ENCODE measurements around the gene MOGAT1. TPM values are rescaled to one million over a fixed set of nuclear protein-coding genes. Genes with fewer than 3 reads are reported as not detected.

The MOGAT1 gene
- total and polyA plus RNA-seq, 4 donors, result 0.30 to 5.5 (median 5.1) TPM; not detected in 1

DNA sequence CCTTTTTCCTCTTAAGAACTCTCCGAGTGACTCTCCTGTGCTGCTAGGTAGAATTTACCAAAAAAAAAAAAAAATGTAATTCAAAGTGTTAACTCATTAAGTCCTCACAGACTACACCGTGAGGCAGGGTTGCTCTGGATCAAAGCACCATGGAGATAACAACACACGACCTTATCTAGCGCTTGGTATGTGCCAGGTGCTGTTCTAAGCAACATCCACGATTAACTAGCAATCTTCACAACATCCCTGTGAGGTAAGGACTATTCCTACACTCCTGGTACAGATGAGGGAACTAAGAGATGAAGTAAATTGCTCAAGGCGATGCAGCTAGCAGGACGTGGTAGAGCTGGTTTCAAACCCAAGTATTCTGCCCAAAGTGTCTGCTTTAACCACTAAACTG lies 1.8 kb downstream of the MOGAT1 start:
- DNase-seq (ENCODE audit: low spot score), result no peak
- Histone ChIP-seq H3K4me1 (ENCODE audit: control insufficient read depth in 4 of 4, insufficient read depth in 4 of 4, low read length in 3 of 4) (peaks cover 0 to 47% (median 12%) of the 10 kb centered on the region in 4 donors), H3K9ac (ENCODE audit: low read depth in 1 of 2, low read length in 2 of 2) (no peak overlapping the region), H3K4me3 (ENCODE audit: low read depth in 1 of 3, low read length in 3 of 3) (no peak overlapping the region), H3K27ac (ENCODE audit: low read depth in 1 of 2, low read length in 2 of 2) (no peak overlapping the region), H3K27me3 (ENCODE audit: control insufficient read depth in 4 of 4, insufficient read depth in 4 of 4, low read length in 3 of 4) (no peaks in the 10 kb centered on the region), H3K9me3 (ENCODE audit: control insufficient read depth in 4 of 4, low read length in 3 of 4) (no peaks in the 10 kb centered on the region), H3K36me3 (ENCODE audit: control insufficient read depth in 4 of 4, insufficient read depth in 3 of 4, low read depth in 1 of 4, low read length in 3 of 4) (no peaks in the 10 kb centered on the region)
- WGBS, result 50% methylated on average over 7 of the region's 7 CpGs
- TF ChIP-seq JUND (IDR thresholded peaks at IDR 0.05), result no peak
- TF ChIP-seq SP1 (IDR thresholded peaks at IDR 0.05), result no peak
- TF ChIP-seq HNF4A (conservative IDR thresholded peaks at IDR 0.05), result no peak
- TF ChIP-seq EGR1 (IDR thresholded peaks at IDR 0.05; ENCODE audit: low read depth in 2 of 2), result no peak
- TF ChIP-seq TAF1 (conservative IDR thresholded peaks at IDR 0.05), result no peak
- TF ChIP-seq FOXA1 (IDR thresholded peaks at IDR 0.05), result no peak
- TF ChIP-seq REST (IDR thresholded peaks at IDR 0.05), result no peak
- no peak for TF ChIP-seq YY1 (IDR thresholded peaks at IDR 0.05)
- TF ChIP-seq GABPA (IDR thresholded peaks at IDR 0.05 in 1 of 2, conservative IDR thresholded peaks at IDR 0.05 in 1 of 2), result no peak
- no peak for TF ChIP-seq CTCF (IDR thresholded peaks at IDR 0.05; ENCODE audit: low read depth, low read length, missing input control)
- TF ChIP-seq FOXA2 (IDR thresholded peaks at IDR 0.05), result no peak
- TF ChIP-seq ZBTB33 (IDR thresholded peaks at IDR 0.05), result no peak
- no peak for TF ChIP-seq RAD21 (IDR thresholded peaks at IDR 0.05)
- no peak for TF ChIP-seq HNF4G (IDR thresholded peaks at IDR 0.05)
- TF ChIP-seq ATF3 (IDR thresholded peaks at IDR 0.05), result no peak
- TF ChIP-seq, protein P1, sequence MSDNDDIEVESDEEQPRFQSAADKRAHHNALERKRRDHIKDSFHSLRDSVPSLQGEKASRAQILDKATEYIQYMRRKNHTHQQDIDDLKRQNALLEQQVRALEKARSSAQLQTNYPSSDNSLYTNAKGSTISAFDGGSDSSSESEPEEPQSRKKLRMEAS (IDR thresholded peaks at IDR 0.05), result no peak

DNA sequence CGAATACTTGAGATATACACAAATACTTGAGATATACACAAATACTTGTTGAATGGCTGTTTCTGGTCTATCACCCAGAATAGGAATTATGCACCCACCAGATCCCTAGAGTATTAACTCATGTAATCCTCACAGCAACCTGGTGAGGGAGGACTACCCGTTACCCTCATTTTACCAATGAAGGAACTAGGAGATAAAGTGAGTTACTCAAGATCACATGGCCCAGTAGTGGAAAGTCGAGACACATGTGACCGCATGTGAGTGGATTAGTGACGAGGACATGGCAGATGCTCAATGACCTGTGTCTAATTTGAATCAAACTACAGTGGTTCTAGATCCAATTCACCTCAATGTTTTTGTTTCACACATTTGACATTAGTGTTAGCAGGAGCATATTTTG lies 2.4 kb downstream of the MOGAT1 start:
- H3K4me3 ChIP-seq (ENCODE audit: low read depth in 1 of 3, low read length in 3 of 3), result no peak overlapping the region
- H3K27ac ChIP-seq (ENCODE audit: low read depth in 1 of 2, low read length in 2 of 2), result no peak overlapping the region
- no peaks in the 10 kb centered on the region for H3K9me3 ChIP-seq (ENCODE audit: control insufficient read depth in 4 of 4, low read length in 3 of 4)
- H3K36me3 ChIP-seq (ENCODE audit: control insufficient read depth in 4 of 4, insufficient read depth in 3 of 4, low read depth in 1 of 4, low read length in 3 of 4), result no peaks in the 10 kb centered on the region
- WGBS, result 87% methylated on average over 5 of the region's 5 CpGs
- H3K27me3 ChIP-seq (ENCODE audit: control insufficient read depth in 4 of 4, insufficient read depth in 4 of 4, low read length in 3 of 4), result no peaks in the 10 kb centered on the region
- H3K4me1 ChIP-seq (ENCODE audit: control insufficient read depth in 4 of 4, insufficient read depth in 4 of 4, low read length in 3 of 4), result peaks cover 0 to 48% (median 12%) of the 10 kb centered on the region in 4 donors
- H3K9ac ChIP-seq (ENCODE audit: low read depth in 1 of 2, low read length in 2 of 2), result no peak overlapping the region
- DNase-seq (ENCODE audit: low spot score), result no peak
- TF ChIP-seq ZBTB33 (IDR thresholded peaks at IDR 0.05) (no peak), NR2F2 (IDR thresholded peaks at IDR 0.05) (no peak), HNF4A (conservative IDR thresholded peaks at IDR 0.05) (no peak), RAD21 (IDR thresholded peaks at IDR 0.05) (no peak), REST (IDR thresholded peaks at IDR 0.05) (no peak), YY1 (IDR thresholded peaks at IDR 0.05) (no peak), FOXA2 (IDR thresholded peaks at IDR 0.05) (no peak), FOXA1 (IDR thresholded peaks at IDR 0.05) (no peak), SP1 (IDR thresholded peaks at IDR 0.05) (no peak), TAF1 (conservative IDR thresholded peaks at IDR 0.05) (no peak), ATF3 (IDR thresholded peaks at IDR 0.05) (no peak), JUND (IDR thresholded peaks at IDR 0.05) (no peak)
- TF ChIP-seq, protein P1 (IDR thresholded peaks at IDR 0.05), result no peak

All from liver (tissue), 9 donors.